GM21526 (cell line): Measurements from ENCODE around the gene FMO5.
"Not testable (repeated sequence)": the region's sequence is repeated elsewhere in the genome, so short reads cannot be mapped to it uniquely, and the experiment has no call there.

Experiments
- ATAC-seq: cut with Tn5 transposase; IDR thresholded peaks from one replicate; pipeline ENCODE4 v1.9.1; 2021; ENCODE audit warnings: moderate library complexity; ENCODE audit not compliant: unreplicated experiment, low FRiP score

The FMO5 gene

DNA sequence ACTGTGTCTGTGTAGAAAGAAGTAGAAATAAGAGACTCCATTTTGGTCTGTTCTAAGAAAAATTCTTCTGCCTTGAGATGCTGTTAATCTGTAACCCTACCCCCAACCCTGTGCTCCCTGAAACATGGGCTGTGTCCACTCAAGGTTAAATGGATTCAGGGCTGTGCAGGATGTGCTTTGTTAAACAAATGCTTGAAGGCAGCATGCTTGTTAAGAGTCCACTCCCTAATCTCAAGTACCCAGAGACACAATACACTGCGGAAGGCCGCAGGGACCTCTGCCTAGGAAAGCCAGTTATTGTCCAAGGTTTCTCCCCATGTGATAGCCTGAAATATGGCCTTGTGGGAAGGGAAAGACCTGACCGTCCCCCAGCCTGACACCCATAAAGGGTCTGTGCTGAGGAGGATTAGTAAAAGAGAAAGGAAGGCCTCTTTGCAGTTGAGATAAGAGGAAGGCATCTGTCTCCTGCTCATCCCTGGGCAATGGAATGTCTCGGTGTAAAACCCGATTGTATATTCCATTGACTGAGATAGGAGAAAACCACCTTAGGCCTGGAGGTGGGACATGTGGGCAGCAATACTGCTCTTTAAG, 15.1 kb upstream of the FMO5 start:
- ATAC-seq, result not testable (repeated sequence)

DNA sequence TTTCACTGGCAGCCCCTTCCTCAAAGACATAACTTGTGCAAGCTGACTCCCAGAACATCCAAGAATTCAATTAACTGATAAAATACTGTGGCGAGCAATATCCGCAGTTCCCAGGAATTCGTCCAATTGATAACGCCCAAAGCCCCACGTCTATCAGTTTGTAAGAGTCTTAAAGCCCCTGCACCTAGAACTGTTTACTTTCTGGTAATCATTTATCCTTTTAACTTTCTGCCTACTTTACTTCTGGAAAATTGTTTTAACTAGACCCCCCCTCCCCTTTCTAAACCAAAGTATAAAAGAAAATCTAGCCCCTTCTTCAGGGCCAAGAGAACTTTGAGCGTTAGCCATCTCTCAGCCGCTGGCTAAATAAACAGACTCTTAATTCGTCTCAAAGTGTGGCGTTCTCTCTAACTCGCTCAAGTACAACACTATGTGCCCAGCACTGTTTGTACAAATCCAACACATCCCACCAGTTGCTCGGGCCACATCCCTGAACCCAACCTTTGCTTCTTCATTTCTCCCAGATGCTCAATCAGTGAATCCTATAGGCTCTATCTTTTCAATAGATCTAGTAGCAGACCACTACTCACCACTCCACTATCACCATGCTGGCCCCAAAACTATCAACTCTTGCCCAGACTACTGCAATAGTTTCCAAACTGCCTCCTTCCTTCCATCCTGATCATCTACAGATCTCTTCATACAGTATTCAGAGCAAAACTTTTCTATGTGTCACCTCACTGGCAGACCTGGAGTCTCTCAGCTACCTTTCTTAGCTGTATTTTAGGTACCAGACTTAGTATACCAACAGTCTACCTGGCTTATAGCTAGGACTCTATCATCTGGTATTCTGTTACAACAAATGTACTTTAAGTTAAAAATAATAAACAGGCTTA, 14.0 kb upstream of the FMO5 start:
- ATAC-seq, result no peak

- no peak for ATAC-seq
Measured at GRCh38 chr1:147238053-147238902, 13.1 kb upstream of the FMO5 start.

GRCh38 chr1:147236959-147237791, 12.0 kb upstream of the FMO5 start:
- no peak for ATAC-seq

DNA sequence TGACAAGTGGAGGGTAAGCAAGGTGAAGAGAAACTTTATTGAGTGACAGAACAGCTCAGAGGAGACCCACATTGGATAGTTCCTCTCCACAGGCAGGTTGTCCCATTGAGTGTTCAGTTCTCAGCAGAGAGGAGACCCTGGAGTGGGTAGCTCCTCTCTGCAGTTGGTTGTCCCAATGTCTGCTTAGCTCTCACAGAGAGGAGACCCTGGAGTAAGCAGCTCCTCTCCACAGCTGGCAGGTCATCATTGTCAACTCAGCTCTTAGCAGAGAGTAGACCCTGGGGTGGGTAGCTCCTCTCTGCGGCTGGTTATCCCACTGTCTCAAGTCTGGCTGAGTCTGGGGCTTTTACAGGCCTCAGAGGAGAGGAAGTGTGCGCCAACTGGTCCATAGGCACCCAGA, 11.3 kb upstream of the FMO5 start:
- ATAC-seq, result no peak

DNA sequence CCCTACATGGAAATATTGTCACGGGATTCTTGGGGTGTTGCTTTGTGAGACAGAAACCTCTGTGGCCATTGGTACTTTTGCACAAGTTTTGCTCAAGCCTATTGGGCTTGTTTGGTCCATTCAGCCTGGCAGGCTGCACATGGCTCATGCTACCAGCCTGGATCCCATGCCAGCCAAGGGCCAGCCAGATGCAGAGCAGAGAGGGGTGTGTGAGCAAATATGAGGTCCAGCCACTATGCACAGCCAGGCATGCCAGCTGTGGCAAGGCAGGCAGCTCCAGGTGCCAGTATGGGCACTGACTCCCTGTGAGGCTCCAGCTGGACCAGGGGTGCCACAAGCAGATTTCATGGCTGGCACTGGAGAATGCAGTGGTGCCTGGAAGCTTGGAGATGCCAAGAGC, 10.7 kb upstream of the FMO5 start:
- ATAC-seq, result no peak

GRCh38 chr1:147233903-147234302, 8.8 kb upstream of the FMO5 start:
- not testable (repeated sequence) for ATAC-seq

DNA sequence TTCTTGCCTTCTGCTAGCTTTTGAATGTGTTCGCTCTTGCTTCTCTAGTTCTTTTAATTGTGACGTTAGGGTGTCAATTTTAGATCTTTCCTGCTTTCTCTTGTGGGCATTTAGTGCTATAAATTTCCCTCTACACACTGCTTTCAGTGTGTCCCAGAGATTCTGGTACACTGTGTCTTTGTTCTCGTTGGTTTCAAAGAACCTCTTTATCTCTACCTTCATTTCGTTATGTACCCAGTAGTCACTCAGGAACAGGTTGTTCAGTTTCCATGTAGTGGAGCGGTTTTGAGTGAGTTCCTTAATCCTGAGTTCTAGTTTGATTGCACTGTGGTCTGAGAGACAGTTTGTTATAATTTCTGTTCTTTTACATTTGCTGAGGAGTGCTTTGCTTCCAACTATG, 5.9 kb upstream of the FMO5 start:
- not testable (repeated sequence) for ATAC-seq

DNA sequence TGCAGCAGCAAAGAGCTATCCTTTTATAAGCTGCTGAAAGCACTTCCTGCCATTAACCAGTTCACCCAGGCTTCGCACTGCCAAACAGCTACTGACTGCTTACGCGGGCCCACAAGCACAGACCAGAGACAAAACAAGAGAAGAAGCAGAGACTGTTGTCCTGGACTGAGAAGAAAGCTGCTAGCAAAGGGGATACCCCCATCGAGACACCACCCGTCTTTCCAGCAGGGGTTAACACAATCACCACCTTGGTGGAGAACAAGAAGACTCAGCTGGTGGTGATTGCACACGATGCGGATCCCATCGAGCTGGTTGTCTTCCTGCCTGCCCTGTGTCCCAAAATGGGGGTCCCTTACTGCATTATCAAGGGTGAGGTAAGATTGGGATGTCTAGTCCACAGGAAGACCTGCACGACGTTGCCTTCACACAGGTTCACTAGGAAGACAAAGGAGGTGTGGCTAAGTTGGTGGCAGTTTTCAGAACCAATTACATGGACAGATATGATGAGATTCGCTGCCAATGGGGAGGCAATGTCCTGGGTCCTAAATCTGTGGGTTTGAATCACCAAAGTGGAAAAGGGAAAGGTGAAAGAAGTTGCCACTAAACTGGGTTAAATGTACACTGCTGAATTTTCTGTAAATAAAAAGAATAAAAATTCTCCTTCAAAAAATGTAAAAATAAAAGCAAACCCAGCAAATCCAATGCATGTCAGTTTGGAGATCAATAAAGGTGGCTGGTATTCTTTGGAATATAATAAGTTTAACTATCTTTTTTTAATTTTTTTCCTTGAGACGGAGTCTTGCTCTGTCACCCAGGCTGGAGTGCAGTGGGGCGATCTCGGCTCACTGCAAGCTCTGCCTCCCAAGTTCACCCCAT, 1.2 kb downstream of the FMO5 start:
- no peak for ATAC-seq

GRCh38 chr1:147218606-147219005, 6.5 kb downstream of the FMO5 start:
- no peak for ATAC-seq

GRCh38 chr1:147217141-147217540, 8.0 kb downstream of the FMO5 start:
- no peak for ATAC-seq

DNA sequence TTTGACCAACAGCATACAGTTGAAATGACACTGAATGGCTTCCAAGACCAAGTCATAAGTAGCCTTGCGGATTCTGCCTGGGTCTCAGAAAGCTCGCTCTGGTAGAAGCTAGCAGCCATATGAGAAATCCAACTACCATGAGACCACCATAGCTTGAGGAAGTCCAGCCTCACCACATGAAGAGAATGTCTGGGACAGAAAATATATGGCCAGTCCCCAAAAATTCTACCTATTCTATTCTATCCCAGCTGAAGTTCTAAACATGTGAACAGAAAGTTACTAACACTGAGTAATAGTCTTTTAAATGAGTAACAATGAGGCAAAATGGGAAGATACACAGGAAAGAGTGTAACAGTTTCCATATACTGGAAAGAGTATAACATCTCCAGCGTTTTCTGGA, 9.0 kb downstream of the FMO5 start:
- no peak for ATAC-seq

GRCh38 chr1:147215540-147215916, 9.6 kb downstream of the FMO5 start:
- no peak for ATAC-seq

- no peak for ATAC-seq
Measured at GRCh38 chr1:147214842-147215539, 10.1 kb downstream of the FMO5 start.

- no peak for ATAC-seq
Measured at GRCh38 chr1:147214325-147214724, 10.8 kb downstream of the FMO5 start.

DNA sequence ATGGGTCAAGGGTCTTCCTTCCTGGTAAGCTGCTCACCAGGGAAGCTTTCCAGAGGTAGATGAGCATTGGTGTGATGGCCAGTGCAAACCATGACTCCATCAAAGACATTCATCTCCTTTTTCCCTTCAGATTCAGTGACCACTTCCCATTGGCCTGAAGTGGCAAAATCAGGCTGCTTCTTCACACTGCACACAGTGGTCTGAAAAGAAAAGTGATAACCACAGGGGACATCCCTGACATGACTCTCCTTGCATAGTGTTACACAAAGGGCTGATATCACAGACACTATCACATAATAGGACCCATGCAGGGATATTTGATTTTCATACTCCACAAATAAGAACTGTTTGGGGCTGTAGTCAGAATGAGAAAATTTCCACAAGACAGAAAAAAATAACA, 11.9 kb downstream of the FMO5 start:
- ATAC-seq, result no peak

DNA sequence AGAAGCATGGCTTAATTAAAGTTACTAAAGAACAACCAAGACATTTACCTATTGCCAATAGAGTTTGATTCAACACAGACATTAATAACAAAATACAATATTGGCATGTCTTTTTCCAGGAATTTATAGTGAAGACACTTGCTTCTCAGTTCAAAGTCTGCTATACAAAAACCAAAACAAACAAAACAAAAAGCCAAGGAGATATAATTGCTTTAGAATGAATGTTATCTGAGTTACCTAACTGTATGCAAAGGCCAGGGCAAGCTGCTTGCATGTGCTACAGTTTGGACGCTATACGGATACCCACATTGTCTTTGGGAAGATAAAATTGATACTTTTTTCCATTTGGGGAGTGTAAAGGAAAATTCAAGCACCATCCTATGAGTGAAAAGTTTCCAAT, 13.6 kb downstream of the FMO5 start:
- no peak for ATAC-seq

GRCh38 chr1:147210987-147211386, 14.2 kb downstream of the FMO5 start:
- no peak for ATAC-seq
